Caco-2 (cell line): ENCODE results near the gene NTRK2. TPM values are rescaled to one million over a fixed set of nuclear protein-coding genes. Genes with fewer than 3 reads are reported as not detected.

ENCODE experiments used
- BruUV-seq: library from RNA; stranded (reverse); fragments of 400-500 nt; replicated peaks from 2 replicates; lab custom pipeline; 2021; lab: Mats Ljungman, UMichigan
- CTCF ChIA-PET: fragments of 300-600 bp; sonication (Branson Sonifier 250); formaldehyde crosslinking; loops from one replicate; lab custom pipeline; 2022; ENCODE audit warnings: antibody characterized with exemption; lab: Charles Lee
- POLR2A ChIA-PET: fragments of 300-600 bp; sonication (Branson Sonifier 250); formaldehyde crosslinking; loops from one replicate; lab custom pipeline; 2022; ENCODE audit warnings: antibody characterized with exemption; lab: Charles Lee
- DNase-seq, 2 experiments: peaks; one replicate each; pipeline versions ENCODE4 v3.0.0 to v3.0.0-alpha.2; 2020 to 2022
- H3K27me3 ChIP-seq: replicated peaks from 2 replicates; pipeline ENCODE4 v1.6.0; 2011; ENCODE audit warnings: low read length; ENCODE audit not compliant: control insufficient read depth, insufficient read depth
- H3K36me3 ChIP-seq: 2 replicates; pipeline ENCODE4 v1.5.1; 2011; ENCODE audit warnings: low read length; ENCODE audit not compliant: control insufficient read depth, insufficient read depth
- H3K4me1 ChIP-seq: fragments of 250-450 bp; sonication (Bioruptor Pico); 2 replicates; pipeline ENCODE4 v1.5.1; 2020; ENCODE audit warnings: mild to moderate bottlenecking
- H3K4me3 ChIP-seq: 2 replicates; pipeline ENCODE4 v1.5.1; 2011; ENCODE audit warnings: low read depth, mild to moderate bottlenecking, control low read depth, low read length
- H3K9me3 ChIP-seq: fragments of 250-450 bp; sonication (Bioruptor Pico); 2 replicates; pipeline ENCODE4 v1.5.1; 2020; ENCODE audit warnings: mild to moderate bottlenecking, moderate library complexity
- H3K27ac Mint-ChIP-seq: one replicate; pipeline ENCODE4 v1.8.0; 2022; ENCODE audit warnings: mixed read lengths; ENCODE audit not compliant: unreplicated experiment
- H3K27me3 Mint-ChIP-seq: one replicate; pipeline ENCODE4 v1.8.0; 2022; ENCODE audit warnings: mixed read lengths; ENCODE audit not compliant: insufficient read depth, unreplicated experiment
- H3K36me3 Mint-ChIP-seq: one replicate; pipeline ENCODE4 v1.8.0; 2022; ENCODE audit warnings: mild to moderate bottlenecking, mixed read lengths; ENCODE audit not compliant: insufficient read depth, unreplicated experiment
- H3K4me1 Mint-ChIP-seq: one replicate; pipeline ENCODE4 v1.8.0; 2022; ENCODE audit warnings: low read depth, mixed read lengths; ENCODE audit not compliant: unreplicated experiment
- H3K4me3 Mint-ChIP-seq: one replicate; pipeline ENCODE4 v1.8.0; 2022; ENCODE audit warnings: mild to moderate bottlenecking, moderate library complexity, mixed read lengths; ENCODE audit not compliant: unreplicated experiment
- H3K9me3 Mint-ChIP-seq: one replicate; pipeline ENCODE4 v1.8.0; 2022; ENCODE audit warnings: mixed read lengths; ENCODE audit not compliant: unreplicated experiment
- intact Hi-C: fragments of 100-400 bp; cut with micrococcal nuclease; formaldehyde crosslinking; loops from one replicate; pipeline ENCODE4 v1.10.0; 2022; ENCODE audit not compliant: unreplicated experiment
- total RNA-seq: library from RNA; stranded (reverse); gene quantifications from 2 replicates; pipeline ENCODE4 v1.2.3, GENCODE V29; 2022
- TF ChIP-seq, protein P1 (sequence below), 2 experiments: fragments of 200-600 bp in 1 of 2; IDR thresholded peaks; 1 replicate in 1 of 2; 2 replicates in 1 of 2; pipeline versions ENCODE4 v1.5.1 to v1.8.0; 2011 to 2022; ENCODE audit warnings: antibody characterized with exemption in 1 of 2, control low read depth in 1 of 2, inconsistent platforms in 1 of 2, low read depth in 1 of 2, low read length in 1 of 2, mild to moderate bottlenecking in 1 of 2, moderate library complexity in 1 of 2; ENCODE audit not compliant: insufficient read depth in 1 of 2, severe bottlenecking in 1 of 2, unreplicated experiment in 1 of 2

The NTRK2 gene
- total RNA-seq, 1 experiment from 2014 or later: not detected

DNA sequence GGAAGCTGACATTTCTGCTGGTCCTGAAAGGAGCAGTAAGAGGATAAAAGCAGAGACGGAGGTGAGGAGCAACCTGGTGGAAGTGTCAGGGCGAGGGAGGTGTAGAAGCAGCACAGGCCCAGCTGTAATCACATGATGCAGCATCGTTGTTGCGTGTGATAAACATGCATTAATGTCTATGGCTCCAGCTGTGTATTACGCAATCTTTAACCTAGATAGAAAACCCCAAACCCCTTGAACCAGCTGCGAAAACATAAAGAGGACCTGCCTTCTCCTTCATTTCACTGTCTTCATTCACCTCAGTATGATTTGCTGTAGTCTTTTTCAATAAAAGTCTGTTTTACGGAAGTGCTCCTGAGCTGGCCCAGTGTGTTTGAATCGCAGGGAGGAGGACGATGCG, 162.9 kb downstream of the NTRK2 start:
- POLR2A ChIA-PET: no interaction called here
- Mint-ChIP-seq H3K9me3 (no peaks in the 10 kb centered on the region), H3K27me3 (peaks cover 8% of the 10 kb centered on the region), H3K36me3 (no peaks in the 10 kb centered on the region), H3K4me3 (no peak overlapping the region), H3K4me1 (no peaks in the 10 kb centered on the region), H3K27ac (no peak overlapping the region)
- no peaks in the 10 kb centered on the region for H3K27me3 ChIP-seq
- DNase-seq: no peak
- BruUV-seq: no TSS peak
- no peaks in the 10 kb centered on the region for H3K36me3 ChIP-seq
- CTCF ChIA-PET: no interaction called here
- intact Hi-C loops: no loop called here
- TF ChIP-seq, protein P1, sequence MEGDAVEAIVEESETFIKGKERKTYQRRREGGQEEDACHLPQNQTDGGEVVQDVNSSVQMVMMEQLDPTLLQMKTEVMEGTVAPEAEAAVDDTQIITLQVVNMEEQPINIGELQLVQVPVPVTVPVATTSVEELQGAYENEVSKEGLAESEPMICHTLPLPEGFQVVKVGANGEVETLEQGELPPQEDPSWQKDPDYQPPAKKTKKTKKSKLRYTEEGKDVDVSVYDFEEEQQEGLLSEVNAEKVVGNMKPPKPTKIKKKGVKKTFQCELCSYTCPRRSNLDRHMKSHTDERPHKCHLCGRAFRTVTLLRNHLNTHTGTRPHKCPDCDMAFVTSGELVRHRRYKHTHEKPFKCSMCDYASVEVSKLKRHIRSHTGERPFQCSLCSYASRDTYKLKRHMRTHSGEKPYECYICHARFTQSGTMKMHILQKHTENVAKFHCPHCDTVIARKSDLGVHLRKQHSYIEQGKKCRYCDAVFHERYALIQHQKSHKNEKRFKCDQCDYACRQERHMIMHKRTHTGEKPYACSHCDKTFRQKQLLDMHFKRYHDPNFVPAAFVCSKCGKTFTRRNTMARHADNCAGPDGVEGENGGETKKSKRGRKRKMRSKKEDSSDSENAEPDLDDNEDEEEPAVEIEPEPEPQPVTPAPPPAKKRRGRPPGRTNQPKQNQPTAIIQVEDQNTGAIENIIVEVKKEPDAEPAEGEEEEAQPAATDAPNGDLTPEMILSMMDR (IDR thresholded peaks at IDR 0.05; ENCODE audit: insufficient read depth in 1 of 2, low read depth in 1 of 2, low read length in 1 of 2, severe bottlenecking in 1 of 2, unreplicated experiment in 1 of 2): no peak
- no peak overlapping the region for H3K4me3 ChIP-seq
- H3K4me1 ChIP-seq: no peaks in the 10 kb centered on the region
- H3K9me3 ChIP-seq: no peaks in the 10 kb centered on the region

DNA sequence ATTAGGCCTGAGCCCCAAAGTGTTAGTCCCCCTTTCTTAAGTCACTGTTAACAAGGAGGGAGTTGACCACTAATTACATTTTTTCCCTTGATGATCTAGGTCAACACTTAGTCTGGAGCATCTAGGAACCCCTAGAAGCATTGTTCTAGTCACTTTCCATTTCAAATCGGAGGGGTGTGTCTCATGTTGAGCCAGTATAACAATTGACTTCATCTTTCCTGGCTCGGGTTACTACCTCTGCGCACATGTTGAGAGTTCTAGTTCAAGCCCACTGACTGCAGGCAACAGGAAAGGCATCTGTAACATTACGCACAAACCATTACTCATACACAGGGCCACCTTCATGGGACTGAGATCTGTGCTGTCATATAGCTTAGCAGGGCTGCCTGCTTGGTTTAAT, 164.9 kb downstream of the NTRK2 start:
- Mint-ChIP-seq H3K36me3 (no peaks in the 10 kb centered on the region), H3K9me3 (no peaks in the 10 kb centered on the region), H3K4me3 (no peak overlapping the region), H3K4me1 (no peaks in the 10 kb centered on the region), H3K27me3 (peaks cover 8% of the 10 kb centered on the region), H3K27ac (no peak overlapping the region)
- Histone ChIP-seq H3K4me3 (no peak overlapping the region), H3K9me3 (no peaks in the 10 kb centered on the region), H3K36me3 (no peaks in the 10 kb centered on the region), H3K4me1 (no peaks in the 10 kb centered on the region), H3K27me3 (no peaks in the 10 kb centered on the region)
- DNase-seq: no peak
- TF ChIP-seq, protein P1 (IDR thresholded peaks at IDR 0.05; ENCODE audit: insufficient read depth in 1 of 2, low read depth in 1 of 2, low read length in 1 of 2, severe bottlenecking in 1 of 2, unreplicated experiment in 1 of 2): no peak
- ChIA-PET POLR2A (no interaction called here), CTCF (no interaction called here)
- no TSS peak for BruUV-seq
- intact Hi-C loops: no loop called here

DNA sequence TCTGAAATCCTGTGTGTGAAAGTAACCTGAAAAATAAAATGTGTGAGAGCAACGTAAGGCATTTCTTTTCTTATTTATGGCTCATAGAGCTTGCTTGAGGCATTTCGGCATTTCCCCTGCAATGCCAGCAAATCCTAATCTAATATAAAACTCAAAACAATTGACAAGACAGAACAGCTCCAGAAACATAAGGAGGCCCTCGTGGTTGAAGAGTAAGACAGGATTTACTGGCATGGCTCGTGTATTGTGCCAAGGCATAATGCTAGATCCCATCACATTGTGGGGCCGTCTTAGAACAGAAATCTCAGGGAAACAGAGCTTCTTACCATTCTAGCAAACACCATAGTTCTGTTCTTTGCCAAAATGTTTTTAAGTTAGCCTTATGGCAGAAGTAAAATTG, 166.2 kb downstream of the NTRK2 start:
- Mint-ChIP-seq H3K27me3 (peaks cover 8% of the 10 kb centered on the region), H3K27ac (no peak overlapping the region), H3K9me3 (no peaks in the 10 kb centered on the region), H3K4me1 (no peaks in the 10 kb centered on the region), H3K36me3 (no peaks in the 10 kb centered on the region), H3K4me3 (no peak overlapping the region)
- Histone ChIP-seq H3K4me1 (no peaks in the 10 kb centered on the region), H3K4me3 (no peak overlapping the region), H3K9me3 (no peaks in the 10 kb centered on the region), H3K27me3 (no peaks in the 10 kb centered on the region), H3K36me3 (no peaks in the 10 kb centered on the region)
- intact Hi-C loops: no loop called here
- no TSS peak for BruUV-seq
- POLR2A ChIA-PET: no interaction called here
- CTCF ChIA-PET: no interaction called here
- no peak for DNase-seq
- TF ChIP-seq, protein P1 (IDR thresholded peaks at IDR 0.05; ENCODE audit: insufficient read depth in 1 of 2, low read depth in 1 of 2, low read length in 1 of 2, severe bottlenecking in 1 of 2, unreplicated experiment in 1 of 2): no peak
